ENCODE measurements around the gene PDZK1IP1. TPM values are rescaled to one million over a fixed set of nuclear protein-coding genes. Genes with fewer than 3 reads are reported as not detected.
A peak's percentile ranks its signal among the peaks of the same experiment; 100 is the strongest.

The PDZK1IP1 gene
- total and polyA plus RNA-seq, 2 donors (not counting 1 experiment from before 2014, with no cell fraction given) = 0.21 TPM; not detected in 1

- peak; percentile 51 for DNase-seq
- H3K79me2 ChIP-seq (ENCODE audit: control insufficient read depth, insufficient read depth, low read length) = no peaks in the 10 kb centered on the region
- peaks cover 0 to 94% (median 67%) of the 10 kb centered on the region in 4 experiments for H3K27me3 ChIP-seq (replicated peaks in 1 of 4; ENCODE audit: control extremely low read depth in 1 of 4, control insufficient read depth in 3 of 4, insufficient read depth in 4 of 4, low read length in 3 of 4)
- ChIA-PET POLR2A (no interaction called here), CTCF (no interaction called here)
- ATAC-seq (ENCODE audit: low read depth) = no peak
- Mint-ChIP-seq H3K9me3 (ENCODE audit: insufficient read depth) (no peaks in the 10 kb centered on the region), H3K27me3 (peaks cover 72% of the 10 kb centered on the region), H3K4me1 (peaks cover 37% of the 10 kb centered on the region), H3K27ac (no peak overlapping the region), H3K4me3 (peak overlapping the region; percentile 44)
- intact Hi-C loops (cut with micrococcal nuclease) = no loop called here
- peaks cover 0 to 29% (median 0%) of the 10 kb centered on the region in 3 donors for H3K9me3 ChIP-seq (ENCODE audit: control extremely low read depth in 1 of 3, control insufficient read depth in 2 of 3, insufficient read depth in 1 of 3, low read length in 2 of 3)
- no peak overlapping the region for H2AFZ ChIP-seq (ENCODE audit: insufficient read depth, low read depth, low read length, poor library complexity, severe bottlenecking)
- H3K4me2 ChIP-seq (replicated peaks; ENCODE audit: low read depth, low read length, poor library complexity, severe bottlenecking) = peak overlapping the region; percentile 32
- WGBS (ENCODE audit: insufficient coverage) = 11% methylated on average over 16 of the region's 35 CpGs
- H3K9ac ChIP-seq (ENCODE audit: low read length) = no peak overlapping the region
- no peaks in the 10 kb centered on the region for H4K20me1 ChIP-seq (ENCODE audit: control insufficient read depth, insufficient read depth, low read length, poor library complexity, severe bottlenecking)
- H3K4me3 ChIP-seq (ENCODE audit: control extremely low read depth in 1 of 5, extremely low read depth in 1 of 5, insufficient read depth in 1 of 5, low read depth in 2 of 5, low read length in 4 of 5) = no peak overlapping the region
- no peak overlapping the region for H3K27ac ChIP-seq (ENCODE audit: low read length in 2 of 2)
- TF ChIP-seq EZH2 (IDR thresholded peaks at IDR 0.05; ENCODE audit: borderline replicate concordance, insufficient read depth, low read depth, low read length, poor library complexity, severe bottlenecking) = no peak
- TF ChIP-seq, protein P1, sequence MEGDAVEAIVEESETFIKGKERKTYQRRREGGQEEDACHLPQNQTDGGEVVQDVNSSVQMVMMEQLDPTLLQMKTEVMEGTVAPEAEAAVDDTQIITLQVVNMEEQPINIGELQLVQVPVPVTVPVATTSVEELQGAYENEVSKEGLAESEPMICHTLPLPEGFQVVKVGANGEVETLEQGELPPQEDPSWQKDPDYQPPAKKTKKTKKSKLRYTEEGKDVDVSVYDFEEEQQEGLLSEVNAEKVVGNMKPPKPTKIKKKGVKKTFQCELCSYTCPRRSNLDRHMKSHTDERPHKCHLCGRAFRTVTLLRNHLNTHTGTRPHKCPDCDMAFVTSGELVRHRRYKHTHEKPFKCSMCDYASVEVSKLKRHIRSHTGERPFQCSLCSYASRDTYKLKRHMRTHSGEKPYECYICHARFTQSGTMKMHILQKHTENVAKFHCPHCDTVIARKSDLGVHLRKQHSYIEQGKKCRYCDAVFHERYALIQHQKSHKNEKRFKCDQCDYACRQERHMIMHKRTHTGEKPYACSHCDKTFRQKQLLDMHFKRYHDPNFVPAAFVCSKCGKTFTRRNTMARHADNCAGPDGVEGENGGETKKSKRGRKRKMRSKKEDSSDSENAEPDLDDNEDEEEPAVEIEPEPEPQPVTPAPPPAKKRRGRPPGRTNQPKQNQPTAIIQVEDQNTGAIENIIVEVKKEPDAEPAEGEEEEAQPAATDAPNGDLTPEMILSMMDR (IDR thresholded peaks at IDR 0.05) = no peak
- H3K4me1 ChIP-seq (ENCODE audit: control insufficient read depth in 2 of 2, insufficient read depth in 2 of 2, low read length in 2 of 2) = peaks cover 45 to 47% of the 10 kb centered on the region in 2 donors
- H3K36me3 ChIP-seq (replicated peaks in 1 of 2; ENCODE audit: control extremely low read depth in 1 of 2, control insufficient read depth in 1 of 2, extremely low read depth in 1 of 2, insufficient read depth in 2 of 2, low read length in 1 of 2) = no peaks in the 10 kb centered on the region
Measured at GRCh38 chr1:47229031-47229885, 39.4 kb upstream of the PDZK1IP1 start.

DNA sequence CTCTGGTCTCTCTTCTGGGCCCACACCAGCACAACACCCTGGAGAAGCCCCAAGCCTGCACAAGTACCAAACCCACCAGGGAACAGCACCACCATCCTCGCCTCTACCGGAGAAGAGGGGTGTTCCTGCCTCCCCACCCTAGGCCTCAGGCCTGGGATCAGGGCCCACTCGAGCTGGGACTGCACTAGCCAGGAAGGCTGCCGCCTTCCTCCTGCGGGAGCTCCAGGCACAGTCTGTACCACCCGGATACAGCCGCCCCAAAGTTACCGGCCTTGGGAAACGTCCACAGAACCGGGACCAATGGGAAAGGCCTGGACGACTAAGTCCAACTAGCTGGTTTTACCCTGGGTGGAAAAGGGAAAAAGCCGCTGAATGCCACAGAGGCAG is 38.8 kb upstream of the PDZK1IP1 start:
- Histone ChIP-seq H3K27ac (ENCODE audit: low read length in 2 of 2) (no peak overlapping the region), H3K79me2 (ENCODE audit: control insufficient read depth, insufficient read depth, low read length) (no peaks in the 10 kb centered on the region), H3K9ac (ENCODE audit: low read length) (no peak overlapping the region), H3K4me2 (replicated peaks; ENCODE audit: low read depth, low read length, poor library complexity, severe bottlenecking) (no peak overlapping the region), H3K9me3 (ENCODE audit: control extremely low read depth in 1 of 3, control insufficient read depth in 2 of 3, insufficient read depth in 1 of 3, low read length in 2 of 3) (peaks cover 0 to 29% (median 0%) of the 10 kb centered on the region in 3 donors), H3K27me3 (replicated peaks in 1 of 4; ENCODE audit: control extremely low read depth in 1 of 4, control insufficient read depth in 3 of 4, insufficient read depth in 4 of 4, low read length in 3 of 4) (peaks cover 0 to 94% (median 67%) of the 10 kb centered on the region in 4 experiments), H3K36me3 (replicated peaks in 1 of 2; ENCODE audit: control extremely low read depth in 1 of 2, control insufficient read depth in 1 of 2, extremely low read depth in 1 of 2, insufficient read depth in 2 of 2, low read length in 1 of 2) (no peaks in the 10 kb centered on the region), H2AFZ (ENCODE audit: insufficient read depth, low read depth, low read length, poor library complexity, severe bottlenecking) (no peak overlapping the region), H4K20me1 (ENCODE audit: control insufficient read depth, insufficient read depth, low read length, poor library complexity, severe bottlenecking) (no peaks in the 10 kb centered on the region), H3K4me3 (ENCODE audit: control extremely low read depth in 1 of 5, extremely low read depth in 1 of 5, insufficient read depth in 1 of 5, low read depth in 2 of 5, low read length in 4 of 5) (no peak overlapping the region), H3K4me1 (ENCODE audit: control insufficient read depth in 2 of 2, insufficient read depth in 2 of 2, low read length in 2 of 2) (peaks cover 45 to 47% of the 10 kb centered on the region in 2 donors)
- no peaks in the 10 kb centered on the region for H3K9me3 Mint-ChIP-seq (ENCODE audit: insufficient read depth)
- WGBS (ENCODE audit: insufficient coverage) = 41% methylated on average over 11 of the region's 12 CpGs
- ChIA-PET CTCF (no interaction called here), POLR2A (no interaction called here)
- no peak for ATAC-seq (ENCODE audit: low read depth)
- peaks cover 37% of the 10 kb centered on the region for H3K4me1 Mint-ChIP-seq
- TF ChIP-seq EZH2 (IDR thresholded peaks at IDR 0.05; ENCODE audit: borderline replicate concordance, insufficient read depth, low read depth, low read length, poor library complexity, severe bottlenecking) = no peak
- TF ChIP-seq, protein P1 (IDR thresholded peaks at IDR 0.05) = no peak
- H3K27me3 Mint-ChIP-seq = peaks cover 66% of the 10 kb centered on the region
- no peak for DNase-seq
- intact Hi-C loops (cut with micrococcal nuclease) = no loop called here
- no peak overlapping the region for H3K4me3 Mint-ChIP-seq
- no peak overlapping the region for H3K27ac Mint-ChIP-seq
